ENCODE data around the gene NLRC5. TPM values are rescaled to one million over a fixed set of nuclear protein-coding genes. Genes with fewer than 3 reads are reported as not detected.
A peak's percentile ranks its signal among the peaks of the same experiment; 100 is the strongest.

Gene NLRC5
- total RNA-seq, 1 donor from 2014 or later: 0.26 TPM

DNA sequence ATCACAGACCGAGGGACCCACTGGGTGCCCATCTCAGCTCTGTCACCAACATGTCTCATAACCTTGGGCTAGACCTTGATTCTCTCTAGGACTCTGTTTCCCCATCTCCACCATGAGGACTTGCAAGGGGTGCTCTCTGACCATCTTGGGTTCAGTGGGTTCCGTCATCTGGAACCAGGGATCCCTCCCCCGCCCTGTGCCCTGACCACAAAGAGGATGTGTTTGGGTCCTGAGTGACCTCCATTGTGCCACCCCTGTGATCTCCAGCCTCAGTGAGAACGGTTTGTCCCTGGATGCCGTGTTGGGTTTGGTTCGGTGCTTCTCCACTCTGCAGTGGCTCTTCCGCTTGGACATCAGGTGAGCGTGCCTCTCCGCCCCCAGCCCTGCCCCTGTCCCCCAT is 53.9 kb downstream of the NLRC5 start:
- Mint-ChIP-seq H3K4me3 (no peak overlapping the region), H3K9me3 (no peaks in the 10 kb centered on the region), H3K4me1 (peaks cover 6% of the 10 kb centered on the region), H3K36me3 (ENCODE audit: low read depth) (no peaks in the 10 kb centered on the region), H3K27me3 (ENCODE audit: low read depth) (no peaks in the 10 kb centered on the region), H3K27ac (ENCODE audit: unreplicated experiment) (no peak overlapping the region)
- DNase-seq (ENCODE audit: low read depth, low spot score): no peak
- TF ChIP-seq, protein P1, sequence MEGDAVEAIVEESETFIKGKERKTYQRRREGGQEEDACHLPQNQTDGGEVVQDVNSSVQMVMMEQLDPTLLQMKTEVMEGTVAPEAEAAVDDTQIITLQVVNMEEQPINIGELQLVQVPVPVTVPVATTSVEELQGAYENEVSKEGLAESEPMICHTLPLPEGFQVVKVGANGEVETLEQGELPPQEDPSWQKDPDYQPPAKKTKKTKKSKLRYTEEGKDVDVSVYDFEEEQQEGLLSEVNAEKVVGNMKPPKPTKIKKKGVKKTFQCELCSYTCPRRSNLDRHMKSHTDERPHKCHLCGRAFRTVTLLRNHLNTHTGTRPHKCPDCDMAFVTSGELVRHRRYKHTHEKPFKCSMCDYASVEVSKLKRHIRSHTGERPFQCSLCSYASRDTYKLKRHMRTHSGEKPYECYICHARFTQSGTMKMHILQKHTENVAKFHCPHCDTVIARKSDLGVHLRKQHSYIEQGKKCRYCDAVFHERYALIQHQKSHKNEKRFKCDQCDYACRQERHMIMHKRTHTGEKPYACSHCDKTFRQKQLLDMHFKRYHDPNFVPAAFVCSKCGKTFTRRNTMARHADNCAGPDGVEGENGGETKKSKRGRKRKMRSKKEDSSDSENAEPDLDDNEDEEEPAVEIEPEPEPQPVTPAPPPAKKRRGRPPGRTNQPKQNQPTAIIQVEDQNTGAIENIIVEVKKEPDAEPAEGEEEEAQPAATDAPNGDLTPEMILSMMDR (conservative IDR thresholded peaks at IDR 0.05): no peak

DNA sequence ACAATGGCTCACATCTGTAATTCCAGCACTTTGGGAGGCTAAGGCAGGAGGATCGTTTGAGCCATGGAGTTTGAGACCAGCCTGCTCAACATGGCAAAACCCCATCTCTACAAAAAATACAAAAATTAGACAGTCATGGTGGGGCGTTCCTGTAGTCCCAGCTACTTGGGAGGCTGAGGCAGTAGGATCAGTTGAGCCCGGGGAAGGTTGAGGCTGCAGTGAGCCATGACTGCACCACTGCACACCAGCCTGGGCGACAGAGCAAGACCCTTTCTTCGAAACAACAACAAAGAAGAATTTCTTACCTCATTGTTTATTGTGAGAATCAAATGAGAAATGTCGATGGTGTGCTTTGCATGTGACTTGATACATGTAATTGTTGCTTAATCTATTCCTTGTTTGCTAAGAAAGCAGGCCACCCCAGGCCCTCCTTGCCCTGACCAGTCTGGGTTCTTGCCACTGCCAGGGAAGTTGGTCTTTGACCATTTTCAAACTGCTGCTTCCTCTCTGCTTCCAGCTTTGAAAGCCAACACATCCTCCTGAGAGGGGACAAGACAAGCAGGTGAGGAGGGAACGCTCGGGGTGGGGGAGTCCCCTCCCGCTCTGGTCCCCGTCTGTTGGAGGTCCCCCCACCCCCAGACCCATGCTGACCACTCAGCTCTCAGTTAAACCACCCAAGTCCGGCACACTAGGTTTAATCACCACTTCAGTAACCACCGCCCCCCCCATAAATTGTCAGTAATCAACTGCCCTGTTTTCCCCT is 55.8 kb downstream of the NLRC5 start:
- no peaks in the 10 kb centered on the region for H3K36me3 Mint-ChIP-seq (ENCODE audit: low read depth)
- peak overlapping the region; percentile 57 for H3K27ac Mint-ChIP-seq (ENCODE audit: unreplicated experiment)
- no peaks in the 10 kb centered on the region for H3K9me3 Mint-ChIP-seq
- no peak for DNase-seq (ENCODE audit: low read depth, low spot score)
- H3K4me1 Mint-ChIP-seq: peaks cover 6% of the 10 kb centered on the region
- TF ChIP-seq, protein P1 (conservative IDR thresholded peaks at IDR 0.05): no peak
- H3K27me3 Mint-ChIP-seq (ENCODE audit: low read depth): no peaks in the 10 kb centered on the region
- no peak overlapping the region for H3K4me3 Mint-ChIP-seq

DNA sequence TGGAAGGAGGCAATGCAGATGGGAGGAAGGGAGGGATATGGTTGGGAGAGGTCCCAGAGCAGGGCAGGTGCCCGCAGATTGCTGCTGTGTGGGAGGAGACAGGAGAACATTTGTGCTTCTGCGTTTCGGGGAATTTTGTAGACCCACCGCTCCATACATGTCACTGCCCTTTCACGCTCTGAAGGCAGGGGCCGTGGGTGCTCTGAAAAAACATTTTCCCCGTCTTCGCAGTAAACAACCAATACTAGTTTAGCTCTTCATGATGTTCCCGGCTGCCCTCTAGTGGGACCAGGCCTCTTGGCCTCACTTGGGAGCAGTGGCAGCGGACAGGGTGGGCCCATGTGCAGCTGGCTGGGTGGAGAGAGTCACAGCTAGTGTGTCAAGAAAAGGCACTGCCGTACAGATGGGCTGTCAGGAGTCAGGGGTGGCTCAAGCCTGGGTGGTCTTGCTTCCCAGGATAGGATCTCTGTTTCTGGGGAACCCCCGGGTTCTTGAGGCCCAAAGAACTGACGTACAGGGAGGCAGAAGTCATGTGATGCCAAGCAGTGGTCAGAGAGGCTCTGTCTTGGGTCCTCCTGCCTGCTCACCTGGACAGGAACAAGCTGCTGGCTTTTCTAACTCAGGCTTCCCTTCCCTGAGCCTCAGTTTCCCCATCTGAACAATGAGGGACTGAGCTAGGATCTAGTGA is 56.5 kb downstream of the NLRC5 start:
- no peak overlapping the region for H3K4me3 Mint-ChIP-seq
- H3K27ac Mint-ChIP-seq (ENCODE audit: unreplicated experiment): no peak overlapping the region
- H3K36me3 Mint-ChIP-seq (ENCODE audit: low read depth): no peaks in the 10 kb centered on the region
- peaks cover 6% of the 10 kb centered on the region for H3K4me1 Mint-ChIP-seq
- peak; percentile 65 for DNase-seq (ENCODE audit: low read depth, low spot score)
- TF ChIP-seq, protein P1 (conservative IDR thresholded peaks at IDR 0.05): peak; percentile 62
- H3K27me3 Mint-ChIP-seq (ENCODE audit: low read depth): no peaks in the 10 kb centered on the region
- H3K9me3 Mint-ChIP-seq: no peaks in the 10 kb centered on the region

DNA sequence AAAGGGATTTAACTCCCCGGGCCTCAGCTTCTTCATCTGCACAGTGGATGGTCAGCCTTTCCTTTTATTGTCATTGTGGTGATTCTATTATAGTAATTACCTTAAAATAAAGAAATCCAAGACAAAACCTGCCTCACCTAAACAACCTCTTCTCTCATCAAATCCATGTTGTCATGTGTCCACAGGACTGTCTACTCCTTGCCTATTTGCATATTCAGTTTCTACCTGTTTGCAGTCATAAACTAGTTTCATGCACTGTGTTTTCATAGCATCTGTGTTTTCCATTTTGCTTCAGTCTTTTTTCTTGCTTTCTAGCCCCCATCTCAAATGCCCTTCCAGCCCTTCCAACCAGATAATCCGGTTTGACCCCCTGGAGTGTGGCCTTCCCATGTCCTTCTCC is 58.7 kb downstream of the NLRC5 start:
- Mint-ChIP-seq H3K4me1 (peaks cover 6% of the 10 kb centered on the region), H3K9me3 (no peaks in the 10 kb centered on the region), H3K27me3 (ENCODE audit: low read depth) (peaks cover 3% of the 10 kb centered on the region), H3K36me3 (ENCODE audit: low read depth) (no peaks in the 10 kb centered on the region), H3K27ac (ENCODE audit: unreplicated experiment) (no peak overlapping the region), H3K4me3 (no peak overlapping the region)
- TF ChIP-seq, protein P1 (conservative IDR thresholded peaks at IDR 0.05): no peak
- DNase-seq (ENCODE audit: low read depth, low spot score): no peak

DNA sequence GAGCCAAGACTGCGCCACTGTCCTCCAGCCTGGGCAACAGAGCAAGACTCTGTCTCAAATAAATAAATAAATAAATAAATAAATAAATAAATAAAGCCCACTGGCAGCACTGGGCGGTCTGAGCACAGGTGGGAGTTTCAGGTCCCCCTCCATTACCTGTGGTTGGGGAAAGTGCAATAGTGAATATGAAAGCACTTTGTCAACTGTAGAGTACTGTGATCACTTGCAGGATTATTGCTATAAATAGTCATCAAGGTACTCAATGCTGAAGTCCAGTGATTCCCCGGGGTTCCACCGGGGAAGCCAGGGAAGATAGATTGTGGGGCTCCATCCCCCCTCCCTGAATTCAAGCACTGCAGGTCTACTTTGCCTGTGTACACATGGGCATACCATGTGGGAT is 60.3 kb downstream of the NLRC5 start:
- DNase-seq (ENCODE audit: low read depth, low spot score): no peak
- Mint-ChIP-seq H3K27ac (ENCODE audit: unreplicated experiment) (no peak overlapping the region), H3K36me3 (ENCODE audit: low read depth) (no peaks in the 10 kb centered on the region), H3K27me3 (ENCODE audit: low read depth) (peaks cover 11% of the 10 kb centered on the region), H3K4me3 (no peak overlapping the region), H3K9me3 (no peaks in the 10 kb centered on the region), H3K4me1 (peaks cover 6% of the 10 kb centered on the region)
- TF ChIP-seq, protein P1 (conservative IDR thresholded peaks at IDR 0.05): no peak

All from neural crest cell (in vitro differentiated cells).